GM12878 (cell line): ENCODE data around the gene BMAL2. TPM values are rescaled to one million over a fixed set of nuclear protein-coding genes. Genes with fewer than 3 reads are reported as not detected.

Experiments used
- CEBPZ ChIP-seq: fragments of 150-350 bp; IDR thresholded peaks from 2 replicates; pipeline ENCODE4 v1.6.1; 2016; ENCODE audit warnings: low read depth, low read length
- DPF2 ChIP-seq: fragments of 450-650 bp; IDR thresholded peaks from 2 replicates; pipeline ENCODE4 v1.6.1; 2017; ENCODE audit warnings: mild to moderate bottlenecking
- FOXK2 ChIP-seq: fragments of 450-650 bp; IDR thresholded peaks from 2 replicates; pipeline ENCODE4 v1.6.1; 2017; ENCODE audit warnings: mild to moderate bottlenecking, moderate library complexity
- IKZF1 ChIP-seq: fragments of 450-650 bp; conservative IDR thresholded peaks from 2 replicates; pipeline ENCODE4 v1.6.1; 2017; ENCODE audit warnings: antibody characterized with exemption, mild to moderate bottlenecking
- KLF5 ChIP-seq: fragments of 450-650 bp; IDR thresholded peaks from 2 replicates; pipeline ENCODE4 v1.6.1; 2014; ENCODE audit warnings: mild to moderate bottlenecking; ENCODE audit not compliant: partially characterized antibody
- NFYB ChIP-seq: IDR thresholded peaks from 2 replicates; pipeline ENCODE4 v1.6.1; 2011; ENCODE audit warnings: low read depth, mild to moderate bottlenecking, low read length, improper control_type of control experiment, moderate library complexity; ENCODE audit not compliant: insufficient read depth
- NR2F1 ChIP-seq: fragments of 450-650 bp; conservative IDR thresholded peaks from 2 replicates; pipeline ENCODE4 v1.6.1; 2017; ENCODE audit warnings: mild to moderate bottlenecking
- PAX8 ChIP-seq: fragments of 450-650 bp; IDR thresholded peaks from 2 replicates; pipeline ENCODE4 v1.6.1; 2017; ENCODE audit warnings: mild to moderate bottlenecking, moderate library complexity
- RAD21 ChIP-seq: IDR thresholded peaks from 2 replicates; pipeline ENCODE4 v1.6.1; 2011; ENCODE audit warnings: mild to moderate bottlenecking, low read depth, low read length, moderate library complexity; ENCODE audit not compliant: insufficient read depth
- RELA ChIP-seq: fragments of 450-650 bp; IDR thresholded peaks from 2 replicates; pipeline ENCODE4 v1.8.0; 2014; ENCODE audit warnings: borderline replicate concordance; ENCODE audit not compliant: partially characterized antibody
- RFX5 ChIP-seq: IDR thresholded peaks from 2 replicates; pipeline ENCODE4 v1.6.1; 2011; ENCODE audit warnings: low read depth, low read length, improper control_type of control experiment
- SIX5 ChIP-seq: IDR thresholded peaks from 2 replicates; pipeline ENCODE4 v1.6.1; 2011; ENCODE audit warnings: mild to moderate bottlenecking, low read depth, low read length, moderate library complexity; ENCODE audit not compliant: severe bottlenecking
- ZBTB33 ChIP-seq: fragments of 450-650 bp; IDR thresholded peaks from 2 replicates; pipeline ENCODE4 v1.6.1; 2017; ENCODE audit warnings: mild to moderate bottlenecking
- polyA plus RNA-seq, 11 experiments: library from polyadenylated mRNA; depleted of rRNA in 4 of 11; unstranded in 6 of 11; stranded (reverse) in 5 of 11; fragments of >200 nt; fragmentation: Nextera tagmentation in 4 of 11; fragmentation: Illumina TruSeq in 1 of 11; extraction: Ambion mirVana in 4 of 11; extraction: Trizol in 1 of 11; gene quantifications; 1 replicate in 1 of 11; 2 replicates in 10 of 11; pipeline versions ENCODE4 v1.2.1 to v1.2.3, GENCODE V29; 2011 to 2016; ENCODE audit warnings: inconsistent platforms in 2 of 11, missing spikeins in 2 of 11, low read depth in 1 of 11
- total RNA-seq, 4 experiments: library from RNA; depleted of rRNA in 3 of 4; stranded (reverse); fragments of >200 nt in 3 of 4; fragmentation: Illumina TruSeq in 1 of 4; extraction: Trizol in 1 of 4; gene quantifications; 2 replicates each; pipeline versions ENCODE4 v1.2.1 to v1.2.3, GENCODE V29; 2013 to 2021
- TF ChIP-seq, protein P1 (sequence below): IDR thresholded peaks from 2 replicates; pipeline ENCODE4 v1.6.1; 2011; ENCODE audit warnings: borderline replicate concordance, low read depth, mild to moderate bottlenecking, moderate library complexity, low read length; ENCODE audit not compliant: insufficient read depth, poor library complexity, severe bottlenecking
- TF ChIP-seq, protein P2 (sequence below): fragments of 450-650 bp; IDR thresholded peaks from 2 replicates; pipeline ENCODE4 v1.6.1; 2016; ENCODE audit warnings: mild to moderate bottlenecking
- TF ChIP-seq, protein P3 (sequence below): fragments of 450-650 bp; IDR thresholded peaks from 2 replicates; pipeline ENCODE4 v1.6.1; 2017; ENCODE audit warnings: mild to moderate bottlenecking, moderate library complexity

The BMAL2 gene
- total and polyA plus RNA-seq, 10 of the 15 experiments (the other 5 are each of a cell fraction or from before 2014, with no cell fraction given): 7.9 to 53.6 (median 35.5) TPM

GRCh38 chr12:27337376-27337775, 4.7 kb downstream of the BMAL2 start (continued):
- TF ChIP-seq CEBPZ: no peak
- TF ChIP-seq FOXK2: no peak
- peak; percentile 49 for TF ChIP-seq IKZF1
- peak; percentile 60; the same call in 1 of the 2 replicates for TF ChIP-seq NFYB
- TF ChIP-seq, protein P1, sequence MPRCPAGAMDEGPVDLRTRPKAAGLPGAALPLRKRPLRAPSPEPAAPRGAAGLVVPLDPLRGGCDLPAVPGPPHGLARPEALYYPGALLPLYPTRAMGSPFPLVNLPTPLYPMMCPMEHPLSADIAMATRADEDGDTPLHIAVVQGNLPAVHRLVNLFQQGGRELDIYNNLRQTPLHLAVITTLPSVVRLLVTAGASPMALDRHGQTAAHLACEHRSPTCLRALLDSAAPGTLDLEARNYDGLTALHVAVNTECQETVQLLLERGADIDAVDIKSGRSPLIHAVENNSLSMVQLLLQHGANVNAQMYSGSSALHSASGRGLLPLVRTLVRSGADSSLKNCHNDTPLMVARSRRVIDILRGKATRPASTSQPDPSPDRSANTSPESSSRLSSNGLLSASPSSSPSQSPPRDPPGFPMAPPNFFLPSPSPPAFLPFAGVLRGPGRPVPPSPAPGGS: no peak
- TF ChIP-seq RFX5: no peak
- TF ChIP-seq NR2F1: no peak
- no peak for TF ChIP-seq PAX8
- no peak for TF ChIP-seq KLF5
- TF ChIP-seq DPF2: no peak
- no peak for TF ChIP-seq ZBTB33
- TF ChIP-seq SIX5: no peak
- no peak for TF ChIP-seq RAD21
- no peak for TF ChIP-seq RELA
- TF ChIP-seq, protein P2, sequence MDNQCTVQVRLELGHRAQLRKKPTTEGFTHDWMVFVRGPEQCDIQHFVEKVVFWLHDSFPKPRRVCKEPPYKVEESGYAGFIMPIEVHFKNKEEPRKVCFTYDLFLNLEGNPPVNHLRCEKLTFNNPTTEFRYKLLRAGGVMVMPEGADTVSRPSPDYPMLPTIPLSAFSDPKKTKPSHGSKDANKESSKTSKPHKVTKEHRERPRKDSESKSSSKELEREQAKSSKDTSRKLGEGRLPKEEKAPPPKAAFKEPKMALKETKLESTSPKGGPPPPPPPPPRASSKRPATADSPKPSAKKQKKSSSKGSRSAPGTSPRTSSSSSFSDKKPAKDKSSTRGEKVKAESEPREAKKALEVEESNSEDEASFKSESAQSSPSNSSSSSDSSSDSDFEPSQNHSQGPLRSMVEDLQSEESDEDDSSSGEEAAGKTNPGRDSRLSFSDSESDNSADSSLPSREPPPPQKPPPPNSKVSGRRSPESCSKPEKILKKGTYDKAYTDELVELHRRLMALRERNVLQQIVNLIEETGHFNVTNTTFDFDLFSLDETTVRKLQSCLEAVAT: no peak
- TF ChIP-seq, protein P3, sequence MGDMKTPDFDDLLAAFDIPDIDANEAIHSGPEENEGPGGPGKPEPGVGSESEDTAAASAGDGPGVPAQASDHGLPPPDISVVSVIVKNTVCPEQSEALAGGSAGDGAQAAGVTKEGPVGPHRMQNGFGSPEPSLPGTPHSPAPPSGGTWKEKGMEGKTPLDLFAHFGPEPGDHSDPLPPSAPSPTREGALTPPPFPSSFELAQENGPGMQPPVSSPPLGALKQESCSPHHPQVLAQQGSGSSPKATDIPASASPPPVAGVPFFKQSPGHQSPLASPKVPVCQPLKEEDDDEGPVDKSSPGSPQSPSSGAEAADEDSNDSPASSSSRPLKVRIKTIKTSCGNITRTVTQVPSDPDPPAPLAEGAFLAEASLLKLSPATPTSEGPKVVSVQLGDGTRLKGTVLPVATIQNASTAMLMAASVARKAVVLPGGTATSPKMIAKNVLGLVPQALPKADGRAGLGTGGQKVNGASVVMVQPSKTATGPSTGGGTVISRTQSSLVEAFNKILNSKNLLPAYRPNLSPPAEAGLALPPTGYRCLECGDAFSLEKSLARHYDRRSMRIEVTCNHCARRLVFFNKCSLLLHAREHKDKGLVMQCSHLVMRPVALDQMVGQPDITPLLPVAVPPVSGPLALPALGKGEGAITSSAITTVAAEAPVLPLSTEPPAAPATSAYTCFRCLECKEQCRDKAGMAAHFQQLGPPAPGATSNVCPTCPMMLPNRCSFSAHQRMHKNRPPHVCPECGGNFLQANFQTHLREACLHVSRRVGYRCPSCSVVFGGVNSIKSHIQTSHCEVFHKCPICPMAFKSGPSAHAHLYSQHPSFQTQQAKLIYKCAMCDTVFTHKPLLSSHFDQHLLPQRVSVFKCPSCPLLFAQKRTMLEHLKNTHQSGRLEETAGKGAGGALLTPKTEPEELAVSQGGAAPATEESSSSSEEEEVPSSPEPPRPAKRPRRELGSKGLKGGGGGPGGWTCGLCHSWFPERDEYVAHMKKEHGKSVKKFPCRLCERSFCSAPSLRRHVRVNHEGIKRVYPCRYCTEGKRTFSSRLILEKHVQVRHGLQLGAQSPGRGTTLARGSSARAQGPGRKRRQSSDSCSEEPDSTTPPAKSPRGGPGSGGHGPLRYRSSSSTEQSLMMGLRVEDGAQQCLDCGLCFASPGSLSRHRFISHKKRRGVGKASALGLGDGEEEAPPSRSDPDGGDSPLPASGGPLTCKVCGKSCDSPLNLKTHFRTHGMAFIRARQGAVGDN: peak; percentile 46
- TF ChIP-seq, all 136 proteins: peak for 5
